PC-9 (cell line): Measurements from ENCODE around the gene NAA38.

ENCODE experiments used
- CTCF ChIP-seq: fragments of 200-600 bp; sonication (generic); conservative IDR thresholded peaks from 2 replicates; pipeline ENCODE4 v1.6.1; 2017; ENCODE audit warnings: mixed run types, antibody characterized with exemption, mild to moderate bottlenecking, moderate library complexity
- EZH2 ChIP-seq: fragments of 200-600 bp; sonication (generic); IDR thresholded peaks from 2 replicates; pipeline ENCODE4 v1.8.0; 2017; ENCODE audit warnings: antibody characterized with exemption, low read depth

DNA sequence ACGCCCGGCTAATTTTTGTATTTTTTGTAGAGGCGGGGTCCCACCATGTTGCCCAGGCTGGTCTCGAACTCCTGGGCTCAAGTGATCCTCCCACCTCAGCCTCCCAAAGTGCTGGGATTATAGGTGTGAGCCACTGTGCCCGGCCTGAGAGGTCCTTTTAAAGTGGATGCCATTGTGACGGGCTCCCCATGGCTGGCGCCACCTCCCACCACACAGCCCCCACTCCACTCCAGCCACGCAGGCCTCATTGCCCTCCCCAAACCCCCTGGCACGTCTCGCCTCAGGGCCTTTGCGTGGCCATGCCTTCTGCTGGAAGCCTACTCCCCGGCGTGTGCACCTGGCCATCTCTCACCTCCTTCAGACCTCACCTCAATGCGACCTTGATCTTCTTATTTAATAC is 35.2 kb downstream of the NAA38 start:
- no peak for TF ChIP-seq CTCF
- TF ChIP-seq EZH2, result no peak
